HL-60/S4 treated with retinoic acid at 250 ng/mL for 4 days and 3 days (cell line): ENCODE results near the gene UBE3D.

Source experiments
- in situ Hi-C: fragments of 300-500 bp; cut with MboI; formaldehyde crosslinking; loops from 2 replicates; pipeline ENCODE4 v1.7.0; 2022; ENCODE audit warnings: low sequenced_read_pairs

Gene UBE3D, protein sequence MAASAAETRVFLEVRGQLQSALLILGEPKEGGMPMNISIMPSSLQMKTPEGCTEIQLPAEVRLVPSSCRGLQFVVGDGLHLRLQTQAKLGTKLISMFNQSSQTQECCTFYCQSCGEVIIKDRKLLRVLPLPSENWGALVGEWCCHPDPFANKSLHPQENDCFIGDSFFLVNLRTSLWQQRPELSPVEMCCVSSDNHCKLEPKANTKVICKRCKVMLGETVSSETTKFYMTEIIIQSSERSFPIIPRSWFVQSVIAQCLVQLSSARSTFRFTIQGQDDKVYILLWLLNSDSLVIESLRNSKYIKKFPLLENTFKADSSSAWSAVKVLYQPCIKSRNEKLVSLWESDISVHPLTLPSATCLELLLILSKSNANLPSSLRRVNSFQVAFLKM

DNA sequence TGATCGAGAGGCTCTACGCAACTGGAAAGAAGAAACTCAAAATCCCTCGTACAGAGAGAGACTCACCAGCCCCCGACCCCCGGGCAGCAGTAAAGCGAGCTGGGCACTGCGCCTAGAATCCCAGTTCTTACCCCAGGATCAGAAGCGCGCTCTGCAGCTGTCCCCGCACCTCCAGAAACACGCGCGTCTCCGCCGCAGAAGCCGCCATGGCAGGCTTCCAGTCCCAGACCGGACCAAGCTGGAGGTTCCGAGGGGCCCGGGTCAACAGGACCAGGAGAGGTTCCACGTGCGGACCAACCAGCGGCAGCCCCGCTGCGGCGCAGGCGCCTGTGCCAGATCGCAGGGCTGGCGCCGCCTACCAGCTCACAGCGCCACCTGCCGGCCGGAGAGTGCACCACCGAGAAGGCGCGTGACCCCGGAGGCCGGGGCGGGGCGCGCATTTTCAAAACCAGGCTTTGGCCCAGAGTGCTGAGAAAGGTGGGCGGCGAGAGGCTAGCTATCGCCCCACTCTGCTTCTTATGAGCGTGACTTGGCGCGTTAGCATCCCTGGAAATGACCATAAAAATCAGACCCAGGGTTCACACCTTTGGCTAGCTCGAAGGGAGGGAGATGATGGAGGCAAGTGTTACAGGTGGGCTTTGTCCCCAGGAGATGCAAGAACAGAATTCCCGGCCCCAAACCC lies at the start of gene UBE3D:
TSS of gene UBE3D (minus strand) at position 331 of the 682 bp plus-strand sequence. CDS start at position 208, 123 bp downstream.
- in situ Hi-C loops: no loop called here

DNA sequence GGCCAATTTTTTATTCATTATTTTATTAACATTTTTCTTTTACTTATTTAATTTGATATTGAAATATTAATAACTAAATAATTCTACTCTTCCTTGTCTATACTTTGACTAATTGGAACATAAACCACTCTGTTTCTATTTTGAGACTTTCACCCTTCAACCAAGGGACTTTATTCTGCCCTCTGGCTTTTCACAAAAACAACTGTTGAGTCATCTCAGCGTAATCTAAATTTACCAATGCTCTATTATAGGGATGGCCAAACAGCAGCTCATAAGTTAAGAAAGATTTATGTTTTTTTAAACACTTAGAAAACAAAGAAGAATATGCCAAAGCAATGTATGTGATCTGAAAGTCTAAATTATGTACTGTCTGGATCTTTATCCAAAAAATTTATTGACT lies 48.5 kb upstream of the UBE3D start:
- in situ Hi-C loops: no loop called here

DNA sequence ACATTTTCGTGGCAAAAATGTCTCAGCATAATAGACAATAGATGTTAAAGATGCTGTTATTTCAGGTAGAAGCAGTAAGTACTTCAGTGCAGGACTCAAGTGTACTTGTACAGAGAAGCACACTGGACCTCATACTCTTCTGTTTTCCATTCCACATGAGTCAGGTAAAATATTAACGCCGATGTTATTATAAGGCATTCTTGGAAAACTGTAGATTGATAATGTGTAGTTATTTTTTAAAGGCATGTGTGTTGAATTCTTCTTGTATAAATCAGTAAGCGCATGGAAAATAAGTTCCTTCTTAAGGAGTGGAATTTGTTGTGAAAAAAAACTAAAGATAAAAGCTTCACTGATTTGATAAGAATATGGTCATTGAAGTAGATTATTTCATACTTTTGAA lies 47.6 kb upstream of the UBE3D start:
- in situ Hi-C loops: no loop called here

DNA sequence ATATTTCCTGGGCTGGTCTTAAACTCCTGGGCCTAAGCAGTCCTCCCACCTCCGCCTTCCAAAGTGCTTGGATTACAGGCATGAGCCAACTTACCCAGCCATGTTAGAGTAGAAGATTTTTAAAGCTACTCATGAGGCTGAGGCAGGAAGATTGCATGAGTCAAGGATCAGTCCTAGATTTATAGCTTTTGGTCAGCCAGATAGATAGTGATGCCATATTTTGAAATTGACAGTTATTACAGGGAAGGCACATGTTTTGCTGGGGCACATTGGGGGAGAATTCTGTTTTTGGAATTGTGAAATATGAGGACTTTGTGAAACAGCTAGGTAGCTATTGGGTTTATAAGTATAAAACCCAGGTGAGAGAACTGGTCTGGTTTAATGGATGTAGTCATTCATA lies 42.7 kb upstream of the UBE3D start:
- in situ Hi-C loops: no loop called here

DNA sequence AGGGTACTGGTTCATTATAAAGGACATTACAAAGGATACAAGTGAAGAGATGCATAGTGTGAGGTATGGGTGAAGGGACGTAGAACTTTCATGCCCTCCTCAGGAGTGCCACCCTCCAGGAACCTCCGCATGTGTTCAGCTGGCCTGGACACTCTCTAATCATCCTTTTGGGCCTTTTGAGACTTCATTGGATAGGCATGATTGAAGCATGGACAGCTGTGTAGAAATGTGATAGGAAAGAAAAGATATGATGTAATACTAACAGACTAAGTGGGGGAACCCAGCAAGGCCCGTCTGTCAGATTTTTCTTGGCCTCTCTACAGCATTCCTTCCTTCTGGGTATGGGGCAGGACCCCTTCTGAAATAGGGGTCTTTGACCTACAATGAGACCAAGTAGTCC lies 32.9 kb upstream of the UBE3D start:
- in situ Hi-C loops: no loop called here

DNA sequence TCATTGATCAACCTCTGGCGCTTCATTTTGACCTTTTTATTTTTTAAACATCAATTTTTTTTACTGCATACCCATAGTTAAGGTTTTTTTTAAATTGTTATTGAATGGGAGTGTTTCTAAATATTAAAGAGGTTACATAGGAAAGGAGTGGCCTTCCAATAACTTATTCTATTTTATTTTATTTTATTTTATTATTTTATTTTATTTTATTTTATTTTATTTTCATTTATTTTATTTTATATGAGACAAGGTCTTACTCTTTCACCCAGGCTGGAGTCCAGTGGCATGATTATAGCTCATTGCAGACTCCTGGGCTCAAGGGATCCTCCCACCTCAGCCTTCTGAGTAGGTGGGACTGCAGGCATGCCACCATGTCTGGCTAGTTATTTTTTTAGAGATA lies 32.0 kb upstream of the UBE3D start:
- in situ Hi-C loops: no loop called here

DNA sequence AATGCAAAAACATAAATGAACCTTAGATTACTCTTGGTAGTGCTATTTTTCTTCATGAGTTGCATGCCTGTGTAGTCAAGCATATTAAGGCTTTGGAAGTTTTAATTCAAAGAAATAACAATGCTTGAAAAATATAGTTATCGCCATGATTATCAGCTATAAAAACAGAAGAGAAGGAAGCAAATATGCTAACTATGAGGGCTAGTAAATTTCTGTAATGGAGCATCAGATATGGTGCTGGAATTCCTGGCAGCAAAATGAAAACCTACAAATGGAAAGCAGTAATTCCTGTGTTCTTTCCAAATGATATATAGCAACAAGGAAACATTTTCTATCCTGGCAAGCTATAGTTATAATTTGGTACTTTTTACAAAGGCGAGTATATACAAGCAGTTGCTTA lies 31.6 kb upstream of the UBE3D start:
- in situ Hi-C loops: no loop called here

DNA sequence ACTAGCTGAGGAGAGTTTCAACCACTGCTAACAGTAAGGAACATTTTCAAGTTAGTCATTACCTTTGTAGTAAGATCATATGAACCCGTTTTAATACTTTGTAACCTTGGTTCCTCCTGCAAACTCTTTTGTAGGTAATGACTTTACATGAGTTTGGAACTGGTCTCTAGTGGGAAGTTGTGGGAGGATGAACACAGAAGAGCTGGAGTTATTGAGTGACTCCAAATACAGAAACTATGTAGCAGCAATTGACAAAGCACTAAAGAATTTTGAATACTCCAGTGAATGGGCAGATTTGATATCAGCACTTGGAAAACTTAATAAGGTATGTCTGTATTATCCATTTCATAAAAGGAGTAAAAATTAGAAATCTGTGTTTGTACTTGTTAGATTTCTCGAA lies 31.1 kb upstream of the UBE3D start:
- in situ Hi-C loops: no loop called here

DNA sequence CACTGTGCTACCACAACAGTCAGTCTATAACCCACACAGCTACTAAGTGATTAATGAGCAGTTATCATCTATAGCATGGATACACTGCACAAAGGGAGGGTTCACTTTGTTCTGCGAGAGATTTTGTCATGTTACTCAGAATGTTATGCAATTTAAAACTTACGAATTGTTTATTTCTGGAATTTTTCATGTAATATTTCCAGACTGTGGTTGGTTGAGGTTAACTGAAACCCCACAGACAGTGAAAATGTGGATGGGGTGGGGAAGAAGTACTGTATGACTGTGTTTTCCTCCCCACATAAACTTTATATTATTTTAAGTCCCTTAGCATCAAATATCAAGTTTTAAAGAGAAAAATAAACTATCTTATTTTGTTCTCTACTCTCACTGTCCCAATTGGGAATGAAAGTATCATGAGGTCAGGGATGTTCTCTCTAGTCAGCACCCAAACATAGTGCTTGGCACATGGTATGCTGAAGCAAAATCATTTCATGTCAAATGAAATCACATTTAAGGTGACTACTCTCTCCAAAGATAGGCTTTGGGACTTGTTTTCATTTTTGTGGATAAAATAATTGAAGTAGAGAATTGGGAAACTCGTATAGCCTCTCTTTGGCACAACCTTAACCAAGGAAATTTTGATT lies 27.2 kb upstream of the UBE3D start:
- in situ Hi-C loops: no loop called here

DNA sequence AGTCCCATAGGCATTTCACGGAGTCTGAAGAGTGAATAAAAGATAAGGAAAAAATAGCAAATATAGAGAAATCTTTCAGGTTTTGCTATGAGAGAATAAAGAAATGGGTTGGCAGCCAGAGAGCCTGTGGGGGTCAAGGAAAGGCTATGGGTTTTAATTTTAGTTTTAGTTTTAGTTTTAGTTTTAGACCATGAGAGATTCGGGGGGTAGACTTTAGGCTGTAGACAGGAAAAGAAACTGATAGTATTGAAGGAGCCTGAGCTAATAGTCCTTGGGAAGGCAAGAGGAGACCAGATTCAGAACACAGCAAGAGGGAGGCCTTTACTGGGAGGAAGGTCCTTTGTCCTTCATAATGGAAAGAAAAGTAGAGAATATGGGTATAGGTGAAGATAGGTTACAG lies 21.1 kb upstream of the UBE3D start:
- in situ Hi-C loops: no loop called here

DNA sequence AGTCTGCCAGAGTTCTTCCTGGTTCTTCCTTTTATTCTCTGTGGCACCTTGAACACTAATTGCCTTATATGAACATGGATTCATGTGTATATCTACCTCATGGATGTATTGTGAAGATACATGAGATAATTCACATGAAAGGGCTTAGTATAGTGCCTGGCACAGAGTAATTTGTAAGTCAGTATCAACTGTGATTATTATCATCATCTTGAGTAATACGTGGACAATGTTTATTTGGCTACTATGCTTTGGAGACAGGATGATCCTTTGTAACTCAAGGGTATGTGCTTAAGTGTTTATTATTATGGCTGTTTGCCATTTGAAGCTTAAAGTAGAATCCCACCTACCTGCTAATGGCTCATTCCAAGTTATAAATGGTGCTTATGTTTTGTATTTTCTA lies 17.8 kb upstream of the UBE3D start:
- in situ Hi-C loops: no loop called here

DNA sequence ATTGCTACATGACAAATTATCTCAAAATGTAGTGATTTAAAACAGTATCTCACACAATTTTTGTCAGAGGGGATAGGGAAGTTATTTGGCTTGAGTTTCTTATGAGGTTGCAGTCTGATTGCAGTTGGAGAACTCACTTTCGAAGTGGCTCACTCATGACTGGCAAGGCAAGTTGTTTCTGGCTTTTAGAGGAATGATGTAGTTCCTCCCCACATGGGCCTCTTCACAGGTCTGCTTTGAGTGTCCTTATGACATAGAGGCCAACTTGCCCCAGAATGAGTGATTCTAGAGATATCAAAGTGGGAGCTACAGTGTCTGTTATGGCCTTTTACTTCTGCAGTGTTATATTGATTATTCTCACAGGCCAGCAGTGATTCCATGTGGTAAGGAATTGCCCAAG lies 8.0 kb upstream of the UBE3D start:
- in situ Hi-C loops: no loop called here

DNA sequence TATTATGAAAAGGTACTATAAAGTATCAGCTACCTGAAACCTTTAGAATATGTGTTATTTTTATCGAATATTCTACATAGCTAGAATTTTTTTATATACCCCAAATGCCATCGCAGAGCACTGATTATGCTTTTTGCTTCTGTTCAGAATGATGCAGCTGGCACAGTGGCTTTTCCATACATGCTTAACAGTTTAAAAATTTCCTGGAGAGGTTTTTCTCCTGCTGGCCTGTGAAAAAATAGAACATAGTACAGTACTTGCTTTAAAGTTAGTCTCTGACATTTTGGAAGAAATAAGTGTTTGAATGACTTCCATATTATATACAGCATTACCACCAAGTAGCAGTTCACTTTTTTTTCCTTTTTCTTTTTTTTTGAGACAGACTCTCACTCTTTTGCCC lies 7.1 kb upstream of the UBE3D start:
- in situ Hi-C loops: no loop called here

DNA sequence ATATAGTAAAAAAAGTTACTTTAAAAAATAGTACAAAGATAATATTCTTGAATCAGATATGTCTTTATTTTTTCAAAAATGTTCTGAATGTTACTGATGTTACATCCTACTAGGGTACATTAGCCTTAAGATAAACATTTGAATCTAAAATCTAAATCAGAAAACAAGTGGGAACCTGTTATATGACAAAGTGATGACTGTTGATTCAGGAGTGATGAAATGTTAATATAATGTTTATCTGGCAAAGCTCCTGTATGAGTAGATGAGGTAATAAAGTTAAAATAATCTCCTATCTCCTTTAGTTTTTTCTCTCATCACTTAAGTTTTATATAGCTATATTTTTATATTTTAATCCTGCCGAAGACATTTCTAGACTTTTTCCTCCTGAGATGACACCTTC lies 6.1 kb upstream of the UBE3D start:
- in situ Hi-C loops: no loop called here

DNA sequence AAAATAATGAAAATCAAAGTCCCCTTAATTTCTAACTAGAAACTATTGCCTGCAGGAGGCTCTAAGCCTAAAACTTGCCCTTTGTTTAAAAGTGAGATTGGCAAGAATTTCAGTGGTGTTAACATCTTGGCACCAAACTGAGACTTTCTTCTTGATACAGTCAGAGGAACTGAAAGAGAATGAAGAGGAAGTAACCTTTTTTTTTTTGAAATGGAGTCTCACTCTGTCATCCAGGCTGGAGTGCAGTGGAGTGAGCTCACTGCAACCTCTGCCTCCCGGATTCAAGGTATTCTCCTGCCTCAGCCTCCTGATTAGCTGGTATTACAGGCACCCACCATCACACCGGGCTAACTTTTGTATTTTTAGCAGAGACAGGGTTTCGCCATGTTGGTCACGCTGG lies 5.4 kb upstream of the UBE3D start:
- in situ Hi-C loops: no loop called here

DNA sequence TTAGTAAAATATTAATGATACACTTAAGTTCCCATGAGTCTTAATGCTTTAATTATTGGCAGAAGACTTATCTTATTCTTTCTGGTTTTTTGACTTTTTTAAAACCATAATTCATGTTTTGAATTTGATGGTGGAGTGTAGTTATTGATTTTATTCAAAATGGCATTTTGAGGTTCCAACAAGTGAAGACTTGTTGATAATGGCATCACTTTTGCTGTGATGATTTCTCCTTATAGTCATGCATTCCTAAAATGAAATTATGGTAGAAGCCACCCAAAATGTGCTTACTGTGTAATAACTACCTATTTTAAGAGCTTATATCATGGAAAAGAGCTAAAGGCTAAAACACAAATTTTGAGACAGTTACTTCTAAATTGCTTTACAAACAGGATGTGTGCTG lies 4.0 kb upstream of the UBE3D start:
- in situ Hi-C loops: no loop called here

DNA sequence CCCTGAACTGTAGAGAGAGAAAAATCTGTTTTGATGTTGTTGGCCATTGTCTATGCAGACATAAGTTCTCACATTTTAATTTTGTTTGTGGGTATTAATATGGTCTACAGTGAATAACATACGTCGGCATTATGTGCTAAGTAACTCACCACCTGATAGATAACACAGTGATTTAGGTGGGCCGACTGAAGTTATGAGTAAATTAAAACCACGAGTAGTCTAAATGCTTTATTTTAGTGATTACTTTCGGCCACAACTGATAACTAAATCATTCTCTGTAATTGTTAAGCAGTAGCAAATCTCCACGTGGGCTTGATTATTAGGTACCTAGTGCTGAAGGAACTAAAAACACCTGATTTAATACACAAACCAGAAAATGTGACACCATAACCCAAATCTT lies 3.0 kb upstream of the UBE3D start:
- in situ Hi-C loops: no loop called here

DNA sequence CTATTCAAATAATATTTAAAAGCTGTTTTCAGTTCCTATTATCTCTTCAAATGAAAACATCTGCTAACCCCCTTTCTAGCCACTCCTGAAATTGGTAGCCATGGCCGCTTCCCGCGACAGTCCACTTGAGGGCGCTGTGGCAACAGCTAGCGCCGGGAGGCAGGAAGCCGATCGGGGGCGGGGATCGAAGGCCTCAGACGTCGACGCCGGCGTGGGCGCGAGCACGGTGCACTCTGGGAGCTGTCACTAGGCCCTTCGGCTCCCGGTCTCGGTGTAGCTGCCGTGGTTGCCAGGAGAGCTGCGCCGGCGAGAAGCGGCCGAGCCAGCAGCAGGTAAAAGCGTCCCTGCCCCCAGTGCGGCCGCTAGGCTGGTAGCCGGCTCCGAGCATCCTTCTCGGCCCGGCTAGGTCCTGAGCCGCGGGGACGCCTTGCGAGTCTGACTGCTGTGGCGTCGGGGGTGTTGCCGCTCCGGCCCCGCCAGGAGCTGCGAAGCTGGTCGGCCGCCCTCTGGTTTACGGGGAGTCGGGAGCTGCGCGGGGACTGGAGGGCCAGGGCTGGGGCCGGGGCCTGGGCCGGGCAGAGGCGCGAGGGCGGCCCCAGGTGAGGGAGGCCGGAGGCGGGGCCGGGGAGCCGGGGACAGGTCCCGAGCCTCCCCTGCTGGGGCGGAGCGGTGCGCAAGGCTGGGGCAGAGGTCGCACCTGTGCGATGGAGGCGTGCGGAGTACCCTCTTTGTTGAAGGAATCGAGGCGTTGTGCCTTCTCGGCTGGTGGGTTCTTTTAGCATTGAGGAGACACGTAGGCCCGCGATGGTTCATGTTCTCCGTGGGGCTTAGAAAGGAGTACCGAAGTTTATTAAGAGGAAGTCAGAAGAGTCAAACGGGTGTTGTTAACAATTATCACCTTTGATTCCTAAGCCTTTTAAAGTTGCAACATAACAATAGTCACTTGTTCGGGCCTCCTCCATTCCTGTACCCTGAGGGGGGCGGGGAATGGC lies 2.1 kb upstream of the UBE3D start, which contains the start of gene DOP1A:
TSS of gene DOP1A (plus strand) at position 224 of the 992 bp plus-strand sequence. CDS start 29,307 bp downstream, outside the sequence.
- in situ Hi-C loops: no loop called here

DNA sequence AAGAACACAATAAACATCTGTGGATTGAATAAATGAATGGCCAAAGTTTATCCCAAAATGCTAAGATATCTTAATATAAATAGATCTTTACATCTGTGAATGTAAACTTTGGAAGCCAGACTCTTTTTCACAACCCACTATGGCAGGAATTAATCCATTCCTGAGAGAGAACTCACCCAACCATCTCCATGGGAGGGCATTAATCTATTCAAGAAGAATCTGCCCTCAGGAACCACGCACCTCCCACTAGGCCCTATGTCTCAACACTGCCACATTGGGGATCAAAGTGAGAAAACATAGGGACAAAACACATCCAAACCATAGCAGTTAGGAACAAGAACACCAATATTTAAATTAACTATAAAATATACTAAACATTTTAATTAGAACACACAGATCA lies 3.4 kb downstream of the UBE3D start:
- in situ Hi-C loops: no loop called here

DNA sequence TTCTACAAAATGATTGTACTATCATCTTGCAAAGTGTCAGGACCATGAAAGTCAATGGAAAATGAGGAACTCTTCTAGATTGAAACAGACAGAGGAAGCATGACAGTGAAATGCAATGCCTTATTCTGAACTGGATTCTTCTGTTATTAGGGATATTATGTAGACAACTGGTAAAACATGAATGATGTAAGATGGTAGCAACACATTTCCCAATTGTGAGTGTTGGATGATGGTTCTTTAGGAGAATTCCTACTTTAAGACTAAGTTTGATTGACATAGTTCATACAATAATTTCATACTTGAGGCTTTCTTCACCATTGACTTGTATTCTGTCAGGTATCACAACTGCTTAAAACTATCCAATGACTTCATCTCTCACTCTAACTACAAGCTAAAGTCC lies 4.5 kb downstream of the UBE3D start:
- in situ Hi-C loops: no loop called here
